GM21360 (cell line): ENCODE data around the gene TSPAN17.

ENCODE experiments used
- ATAC-seq: cut with Tn5 transposase; IDR thresholded peaks from one replicate; pipeline ENCODE4 v1.9.1; 2021; ENCODE audit warnings: mild to moderate bottlenecking, moderate library complexity; ENCODE audit not compliant: unreplicated experiment

The TSPAN17 gene

GRCh38 chr5:176658817-176659511 is 11.7 kb downstream of the TSPAN17 start:
- ATAC-seq, result no peak

DNA sequence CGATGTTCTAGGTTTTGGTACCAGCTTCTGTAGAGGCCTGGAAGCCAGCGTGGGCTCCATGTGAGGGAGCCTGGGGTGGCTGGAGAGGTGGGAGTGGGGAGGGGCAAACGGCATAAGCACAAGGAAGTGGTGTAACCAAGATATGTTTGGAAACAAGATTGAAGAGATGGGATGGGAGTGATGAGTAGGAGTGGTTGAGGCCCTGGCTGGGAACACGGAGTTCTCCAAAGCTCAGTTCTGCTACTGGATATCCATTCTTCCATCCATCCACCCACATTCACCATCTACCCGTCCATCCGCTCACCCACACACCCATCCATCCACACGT is 12.2 kb downstream of the TSPAN17 start:
- no peak for ATAC-seq

- ATAC-seq, result no peak
These were observed 12.7 kb downstream of the TSPAN17 start for GRCh38 chr5:176659860-176660461.

DNA sequence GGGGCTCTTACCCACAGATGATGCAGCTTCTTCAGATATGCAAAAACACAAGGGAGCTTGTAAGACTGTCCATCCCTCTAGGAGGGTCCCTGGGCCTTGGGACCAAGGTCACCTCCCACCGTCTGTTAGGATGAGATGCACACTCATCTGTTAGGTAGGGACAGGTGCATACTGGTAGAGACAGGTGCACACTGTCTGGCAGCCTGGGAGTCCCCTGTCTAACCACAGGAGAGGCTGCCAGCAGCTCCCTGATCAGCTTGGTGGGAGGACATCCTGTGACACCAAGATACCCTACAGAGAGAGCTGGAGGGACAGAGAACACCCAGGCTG is 13.2 kb downstream of the TSPAN17 start:
- ATAC-seq, result peak; percentile 19

- peak; percentile 52 for ATAC-seq
These were observed 13.8 kb downstream of the TSPAN17 start for GRCh38 chr5:176660860-176661641.

DNA sequence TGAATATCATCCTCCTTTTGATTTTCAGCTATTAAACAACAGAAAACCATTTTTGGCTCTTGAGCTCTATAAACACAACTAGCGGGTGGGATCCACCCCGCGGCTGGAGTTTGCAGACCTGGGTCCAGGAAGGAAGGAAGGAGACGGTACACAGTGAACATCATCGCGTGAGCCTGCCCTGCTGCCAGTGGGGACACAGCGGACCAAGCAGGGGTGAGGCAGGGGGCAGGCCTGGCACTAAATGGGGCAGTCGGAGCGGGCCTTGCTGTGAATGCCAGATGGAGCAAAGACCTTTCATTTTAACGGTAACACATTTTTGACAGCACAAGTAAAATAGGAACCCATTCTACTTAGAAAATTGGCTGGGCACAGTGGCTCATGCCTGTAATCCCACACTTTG is 14.4 kb downstream of the TSPAN17 start:
- ATAC-seq, result no peak

GRCh38 chr5:176662371-176663333 is 15.4 kb downstream of the TSPAN17 start:
- ATAC-seq, result no peak

DNA sequence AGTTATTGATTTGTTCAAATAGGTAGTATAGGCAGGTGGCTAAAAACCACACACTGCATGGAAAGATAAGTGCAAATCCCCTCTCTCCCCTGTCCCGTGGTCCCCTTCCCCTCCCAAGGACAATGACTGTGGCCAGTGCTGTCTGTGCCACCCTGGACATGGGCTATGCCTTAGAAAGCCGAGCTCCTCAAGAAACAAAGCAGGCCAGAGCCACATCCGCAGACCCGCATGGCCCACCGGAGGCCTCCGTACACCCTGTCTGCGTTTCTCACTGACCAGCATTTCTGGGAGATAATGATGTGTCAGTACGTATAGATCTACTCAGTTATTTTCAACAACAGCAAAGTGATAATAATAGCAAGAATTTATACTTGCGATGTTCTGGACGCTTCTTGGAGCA is 16.3 kb downstream of the TSPAN17 start:
- no peak for ATAC-seq

- no peak for ATAC-seq
These were observed 17.2 kb downstream of the TSPAN17 start for GRCh38 chr5:176664479-176664878.

DNA sequence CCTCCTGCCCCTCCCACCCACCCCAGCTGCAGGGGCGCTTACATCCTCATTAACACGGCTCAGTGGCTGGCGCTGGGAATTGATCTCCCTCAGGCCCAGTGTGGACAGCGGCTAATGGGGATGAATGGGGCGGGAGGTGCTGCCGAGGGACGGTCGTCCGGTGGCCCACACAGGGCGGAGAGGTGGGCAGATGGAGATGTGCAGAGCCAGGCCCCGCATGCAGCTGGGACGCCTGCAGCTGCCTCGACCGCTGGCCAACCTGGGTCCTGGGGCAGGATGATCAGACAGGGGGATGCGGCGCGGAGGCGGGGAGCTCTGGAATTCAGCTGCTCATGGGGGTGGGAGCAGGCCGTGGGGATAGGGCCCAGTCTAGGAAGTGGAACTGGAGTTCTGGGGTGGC is 17.6 kb downstream of the TSPAN17 start:
- no peak for ATAC-seq

DNA sequence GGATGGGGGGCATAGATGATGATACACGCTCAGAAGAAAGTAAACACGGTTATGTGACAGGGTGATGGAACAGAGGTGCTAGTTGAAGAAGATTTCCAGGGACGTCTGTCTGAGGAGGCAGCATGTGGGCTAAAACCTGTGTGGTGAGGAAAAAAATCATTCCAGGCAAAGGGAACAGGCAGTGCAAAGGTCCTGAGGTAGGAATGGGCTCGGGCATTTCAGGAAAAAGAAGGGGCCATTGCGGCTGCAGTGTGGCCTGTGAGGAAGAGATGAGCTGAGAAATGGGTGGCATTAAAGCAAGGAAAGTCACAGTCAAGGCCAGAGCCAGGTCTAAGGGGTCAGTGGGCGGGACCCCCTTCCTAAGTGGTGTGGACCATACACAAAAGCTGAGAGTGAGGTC is 18.2 kb downstream of the TSPAN17 start:
- ATAC-seq, result no peak

DNA sequence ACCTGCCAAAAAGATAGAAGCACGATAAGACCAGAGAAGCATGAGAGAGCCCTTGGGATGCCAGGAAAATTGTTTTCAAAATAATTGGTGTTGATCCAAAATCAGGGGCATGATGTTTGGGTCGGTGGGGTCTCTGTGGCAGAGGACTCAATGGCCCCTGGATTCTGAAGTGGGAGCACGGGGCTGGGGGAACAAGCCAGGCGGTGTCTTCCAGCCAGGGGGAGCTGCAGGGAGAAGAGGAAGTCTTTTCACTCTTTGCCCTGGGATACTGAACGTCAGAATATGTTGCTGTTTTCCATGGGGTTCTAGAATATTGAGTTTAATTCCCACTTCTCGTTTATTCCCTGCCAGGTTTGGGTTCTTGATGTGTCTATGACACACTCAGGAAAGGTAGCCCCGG is 20.4 kb downstream of the TSPAN17 start:
- ATAC-seq, result no peak

- no peak for ATAC-seq
These were observed 23.2 kb downstream of the TSPAN17 start for GRCh38 chr5:176670449-176670848.

DNA sequence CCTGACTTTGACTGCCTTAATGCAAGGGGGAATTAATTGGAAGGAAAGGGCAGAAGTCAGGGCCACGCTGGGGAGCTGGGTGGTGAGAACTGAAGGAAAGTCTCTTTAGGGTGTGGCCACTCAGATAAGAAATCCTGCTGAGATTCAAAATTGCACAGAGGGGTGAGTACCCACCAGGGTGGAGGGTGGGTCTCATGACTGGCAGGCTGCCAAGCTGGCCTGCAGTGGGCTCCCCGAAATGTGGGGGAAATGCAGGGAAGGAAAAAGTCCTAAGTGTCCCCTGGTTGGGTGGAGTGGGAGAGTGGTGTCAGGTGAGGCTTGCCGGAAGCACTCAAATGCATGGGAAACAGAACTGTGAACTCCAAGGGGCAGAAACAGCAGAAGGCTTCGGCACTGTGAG is 24.1 kb downstream of the TSPAN17 start:
- ATAC-seq, result no peak

GRCh38 chr5:176671890-176672747 is 24.8 kb downstream of the TSPAN17 start:
- ATAC-seq, result no peak

- no peak for ATAC-seq
These were observed 26.6 kb downstream of the TSPAN17 start for GRCh38 chr5:176673651-176674583.

- ATAC-seq, result no peak
These were observed 27.5 kb downstream of the TSPAN17 start for GRCh38 chr5:176674799-176675198.

DNA sequence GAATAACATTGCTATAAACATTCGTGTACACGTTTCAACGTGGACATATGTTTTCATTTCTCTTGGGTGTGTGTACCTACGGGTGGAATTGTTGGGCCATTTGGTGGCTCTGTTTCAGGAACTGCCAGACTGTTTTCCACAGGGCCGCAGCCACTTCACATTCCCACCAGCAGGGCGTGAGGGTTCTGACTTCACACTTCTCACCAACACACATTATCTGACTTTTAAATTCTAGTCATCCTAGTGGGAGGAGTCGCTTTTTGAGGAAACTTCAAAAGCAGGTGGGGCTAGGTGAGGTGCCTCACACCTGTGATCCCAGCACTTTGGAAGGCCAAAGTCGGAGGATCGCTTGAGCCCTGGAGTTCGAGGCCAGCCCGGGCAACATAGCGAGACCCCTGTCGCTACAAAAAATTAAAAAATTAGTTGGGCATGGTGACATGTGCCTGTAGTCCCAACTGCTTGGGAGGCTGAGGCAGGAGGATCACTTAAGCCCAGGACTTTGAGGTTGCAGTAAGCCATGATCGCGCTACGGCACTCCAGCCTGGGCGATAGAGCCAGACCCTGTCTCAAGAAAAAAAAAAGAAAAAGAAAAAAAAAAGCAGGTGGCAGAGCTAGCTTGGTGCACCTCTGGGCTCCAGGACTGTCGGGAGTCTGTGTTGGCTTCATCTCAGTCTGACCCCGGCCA is 28.5 kb downstream of the TSPAN17 start:
- no peak for ATAC-seq
